ENCODE results near the gene OPCML.

GRCh38 chr11:132438418-132438817 is 1093.9 kb downstream of the OPCML start:
- TF ChIP-seq CTCF (IDR thresholded peaks at IDR 0.05) (no peak), POLR2A (IDR thresholded peaks at IDR 0.05) (no peak)

Measured in prostate gland (tissue), 2 donors.